A549 treated with AZD9567 at 1 μM for 4 hours (cell line): ENCODE measurements around the gene GP5. TPM values are rescaled to one million over a fixed set of nuclear protein-coding genes. Genes with fewer than 3 reads are reported as not detected.

ENCODE experiments used
- total RNA-seq: library from RNA; stranded (reverse); fragments of 200-300 nt; extraction: Qiagen RNA extraction; gene quantifications from 5 replicates; pipeline ENCODE4 v1.2.3, GENCODE V29; 2022; ENCODE audit not compliant: insufficient read depth

Gene GP5
- total RNA-seq: not detected in 5 replicates

GRCh38 chr3:194399166-194399565 lies at the start of gene GP5:
Gene GP5 (minus strand): TSS chr3:194399266. CDS start chr3:194398282, 984 bp downstream.

GRCh38 chr3:194369522-194370279 lies 29.4 kb downstream of the GP5 start, which contains the start of gene LRRC15:
Gene LRRC15 (minus strand): TSS chr3:194369743. CDS start chr3:194361043, 8,700 bp downstream.

GRCh38 chr3:194351080-194351672 lies 47.9 kb downstream of the GP5 start, which contains the start of gene CPN2:
Gene CPN2 (minus strand): TSS chr3:194351328. CDS start chr3:194342702, 8,626 bp downstream.

Other genes starting within 250 kb of the GP5 start
- gene CPN2, start 47.9 kb downstream of the GP5 start, total RNA-seq: not detected in 5 replicates
- 0.12 to 0.32 TPM (median 0.17 TPM) in 5 replicates for gene LRRC15, start 29.5 kb downstream of the GP5 start, total RNA-seq
- 22.6 to 36.2 TPM (median 31.9 TPM) in 5 replicates for gene ATP13A3, start 87.7 kb upstream of the GP5 start, total RNA-seq
- 9.6 to 21.0 TPM (median 11.2 TPM) in 5 replicates for gene TMEM44, start 234.2 kb upstream of the GP5 start, total RNA-seq